ENCODE data around the gene MYOD1. TPM values are rescaled to one million over a fixed set of nuclear protein-coding genes. Genes with fewer than 3 reads are reported as not detected.

MYOD1 gene
- total and polyA plus RNA-seq, 2 of the 13 experiments (the other 11 are each of a cell fraction or from before 2014, with no cell fraction given), result not detected

DNA sequence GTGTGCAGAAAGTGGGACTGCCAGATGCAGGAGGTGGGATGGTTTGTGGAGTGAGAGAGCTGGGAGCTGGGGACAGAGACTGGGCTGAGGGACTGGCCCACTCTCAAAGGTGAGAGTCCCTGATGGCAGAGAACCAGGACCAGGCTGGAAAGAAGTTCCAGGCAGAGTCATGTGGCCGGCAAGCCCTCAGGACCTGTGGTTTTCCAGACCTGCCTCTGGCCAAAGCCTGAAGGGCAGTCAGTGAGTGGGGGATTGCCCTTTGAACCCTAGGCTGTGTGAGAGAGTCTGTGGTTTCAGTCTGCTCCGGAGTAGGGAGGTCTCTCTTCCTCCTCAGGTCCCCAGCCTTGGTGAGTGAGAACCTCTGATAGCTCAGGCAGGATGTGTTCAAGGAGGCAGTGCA lies 32.2 kb downstream of the MYOD1 start:
- ChIA-PET POLR2A (no interaction called here), CTCF (ENCODE audit: low intra/inter-chr PET ratio, low total read pairs) (no interaction called here)
- 0% methylated on average over 1 of the region's 2 CpGs for WGBS (ENCODE audit: low lambda C conversion rate)
- peaks cover 29% of the 10 kb centered on the region for H3K4me1 ChIP-seq (ENCODE audit: insufficient read depth, low read length)
- TF ChIP-seq, protein P1, sequence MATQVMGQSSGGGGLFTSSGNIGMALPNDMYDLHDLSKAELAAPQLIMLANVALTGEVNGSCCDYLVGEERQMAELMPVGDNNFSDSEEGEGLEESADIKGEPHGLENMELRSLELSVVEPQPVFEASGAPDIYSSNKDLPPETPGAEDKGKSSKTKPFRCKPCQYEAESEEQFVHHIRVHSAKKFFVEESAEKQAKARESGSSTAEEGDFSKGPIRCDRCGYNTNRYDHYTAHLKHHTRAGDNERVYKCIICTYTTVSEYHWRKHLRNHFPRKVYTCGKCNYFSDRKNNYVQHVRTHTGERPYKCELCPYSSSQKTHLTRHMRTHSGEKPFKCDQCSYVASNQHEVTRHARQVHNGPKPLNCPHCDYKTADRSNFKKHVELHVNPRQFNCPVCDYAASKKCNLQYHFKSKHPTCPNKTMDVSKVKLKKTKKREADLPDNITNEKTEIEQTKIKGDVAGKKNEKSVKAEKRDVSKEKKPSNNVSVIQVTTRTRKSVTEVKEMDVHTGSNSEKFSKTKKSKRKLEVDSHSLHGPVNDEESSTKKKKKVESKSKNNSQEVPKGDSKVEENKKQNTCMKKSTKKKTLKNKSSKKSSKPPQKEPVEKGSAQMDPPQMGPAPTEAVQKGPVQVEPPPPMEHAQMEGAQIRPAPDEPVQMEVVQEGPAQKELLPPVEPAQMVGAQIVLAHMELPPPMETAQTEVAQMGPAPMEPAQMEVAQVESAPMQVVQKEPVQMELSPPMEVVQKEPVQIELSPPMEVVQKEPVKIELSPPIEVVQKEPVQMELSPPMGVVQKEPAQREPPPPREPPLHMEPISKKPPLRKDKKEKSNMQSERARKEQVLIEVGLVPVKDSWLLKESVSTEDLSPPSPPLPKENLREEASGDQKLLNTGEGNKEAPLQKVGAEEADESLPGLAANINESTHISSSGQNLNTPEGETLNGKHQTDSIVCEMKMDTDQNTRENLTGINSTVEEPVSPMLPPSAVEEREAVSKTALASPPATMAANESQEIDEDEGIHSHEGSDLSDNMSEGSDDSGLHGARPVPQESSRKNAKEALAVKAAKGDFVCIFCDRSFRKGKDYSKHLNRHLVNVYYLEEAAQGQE (IDR thresholded peaks at IDR 0.05; ENCODE audit: borderline replicate concordance in 1 of 2, low read depth in 1 of 2, low read length in 2 of 2), result 0 out of 4 replicates have a peak, but pooled peaks of 1 of the 2 experiments have one; percentile 31
- TF ChIP-seq HNF4A (CRISPR knock-in tag; IDR thresholded peaks at IDR 0.05), result peak; percentile 60
- TF ChIP-seq, protein P2, sequence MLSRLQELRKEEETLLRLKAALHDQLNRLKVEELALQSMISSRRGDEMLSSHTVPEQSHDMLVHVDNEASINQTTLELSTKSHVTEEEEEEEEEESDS (CRISPR knock-in tag; IDR thresholded peaks at IDR 0.05; ENCODE audit: borderline replicate concordance), result no peak
- peak; percentile 31; the same call in 1 of the 2 replicates for TF ChIP-seq HNF4G (IDR thresholded peaks at IDR 0.05; ENCODE audit: borderline replicate concordance, low read depth, low read length)
- no peak for TF ChIP-seq HNF4G (CRISPR knock-in tag; IDR thresholded peaks at IDR 0.05; ENCODE audit: borderline replicate concordance, low read depth)
- no peak for TF ChIP-seq EEA1 (CRISPR knock-in tag; IDR thresholded peaks at IDR 0.05; ENCODE audit: borderline replicate concordance)
- peak overlapping the region; percentile 38; the same call in 1 of the 2 replicates for H3K4me2 ChIP-seq (ENCODE audit: low read depth, low read length)
- no peak for DNase-seq (ENCODE audit: low spot score)
- H3K27me3 ChIP-seq (ENCODE audit: control insufficient read depth in 1 of 2, insufficient read depth in 2 of 2, low read length in 2 of 2), result peaks cover 4 to 21% of the 10 kb centered on the region in 2 experiments; a peak in 2 of 5 replicates
- in situ Hi-C loops (cut with HindIII; ENCODE audit: extremely low pct_ligation_motif_present, low pct_unique_long_range_greater_than_20kb), result no loop called here
- ATAC-seq, result peak; percentile 76
- BruUV-seq (replicated peaks), result no TSS peak
- intact Hi-C loops (cut with micrococcal nuclease; ENCODE audit: unreplicated experiment), result no loop called here
- no peak overlapping the region for H3K4me3 ChIP-seq (replicated peaks in 1 of 3; ENCODE audit: insufficient read depth in 1 of 3, low read depth in 2 of 3, low read length in 3 of 3)
- no peak overlapping the region for H3K9ac ChIP-seq (ENCODE audit: insufficient read depth, low read depth, low read length)
- no peak overlapping the region for H3K27ac ChIP-seq (ENCODE audit: extremely low read length, insufficient read depth, low read length)
- H3K79me2 ChIP-seq (ENCODE audit: insufficient read depth, low read length), result no peaks in the 10 kb centered on the region
- H2AFZ ChIP-seq (ENCODE audit: low read length), result no peak overlapping the region
- H3K9me3 ChIP-seq (ENCODE audit: low read length), result no peaks in the 10 kb centered on the region
- H4K20me1 ChIP-seq (ENCODE audit: insufficient read depth, low read length), result no peaks in the 10 kb centered on the region
- peak; percentile 69 for FAIRE-seq
- H3K36me3 ChIP-seq (replicated peaks in 1 of 2; ENCODE audit: control insufficient read depth in 1 of 2, insufficient read depth in 2 of 2, low read length in 2 of 2), result no peaks in the 10 kb centered on the region
